Measurements from ENCODE around the gene IL2RA. TPM values are rescaled to one million over a fixed set of nuclear protein-coding genes. Genes with fewer than 3 reads are reported as not detected.

Gene IL2RA
- polyA plus RNA-seq, 1 donor (not counting 4 experiments of a cell fraction or from before 2014, with no cell fraction given): not detected

GRCh38 chr10:5991708-5992107 is 70.5 kb downstream of the IL2RA start:
- dilution Hi-C loops (cut with MboI; ENCODE audit: extremely low pct_ligation_motif_present, low sequenced_read_pairs): no loop called here
- FAIRE-seq (no peak), DNase-seq (ENCODE audit: low read depth, low spot score) (no peak)
- no peaks in the 10 kb centered on the region for H3K27me3 ChIP-seq (ENCODE audit: control insufficient read depth, extremely low read depth, insufficient read depth, low read length)
- no peaks in the 10 kb centered on the region for H3K4me1 ChIP-seq (ENCODE audit: control insufficient read depth, extremely low read depth, insufficient read depth, low read length)
- H3K4me2 ChIP-seq (ENCODE audit: control insufficient read depth, extremely low read depth, insufficient read depth, low read depth, low read length): no peak overlapping the region
- H2AFZ ChIP-seq (ENCODE audit: control insufficient read depth, low read length): no peak overlapping the region
- H3K4me3 ChIP-seq (ENCODE audit: control insufficient read depth in 2 of 3, extremely low read depth in 1 of 3, insufficient read depth in 2 of 3, low read depth in 1 of 3, low read length in 3 of 3): no peak overlapping the region
- H3K79me2 ChIP-seq (ENCODE audit: control insufficient read depth, insufficient read depth, low read length): no peaks in the 10 kb centered on the region
- no peaks in the 10 kb centered on the region for H3K9me3 ChIP-seq (ENCODE audit: control insufficient read depth, low read depth, low read length)
- no peak for TF ChIP-seq CTCF (optimal IDR thresholded peaks at IDR 0.05 in 1 of 3, IDR thresholded peaks at IDR 0.05 in 1 of 3, conservative IDR thresholded peaks at IDR 0.05 in 1 of 3; ENCODE audit: extremely low read depth in 1 of 3, insufficient read depth in 2 of 3, low read length in 3 of 3)
- TF ChIP-seq EZH2 (IDR thresholded peaks at IDR 0.05; ENCODE audit: low read length): no peak
- H3K36me3 ChIP-seq (ENCODE audit: control insufficient read depth in 2 of 2, extremely low read depth in 1 of 2, insufficient read depth in 2 of 2, low read length in 2 of 2): no peaks in the 10 kb centered on the region
- H4K20me1 ChIP-seq (ENCODE audit: control insufficient read depth, extremely low read depth, insufficient read depth, low read length): no peaks in the 10 kb centered on the region
- no peak overlapping the region for H3K27ac ChIP-seq (ENCODE audit: control insufficient read depth, insufficient read depth, low read length)
- H3K9ac ChIP-seq (ENCODE audit: control insufficient read depth, extremely low read depth, insufficient read depth, low read length): no peak overlapping the region
- H3K9me1 ChIP-seq (ENCODE audit: control insufficient read depth, extremely low read depth, insufficient read depth, low read length): no peaks in the 10 kb centered on the region

GRCh38 chr10:5989756-5990155 is 72.4 kb downstream of the IL2RA start:
- Histone ChIP-seq H3K9ac (ENCODE audit: control insufficient read depth, extremely low read depth, insufficient read depth, low read length) (no peak overlapping the region), H3K9me3 (ENCODE audit: control insufficient read depth, low read depth, low read length) (no peaks in the 10 kb centered on the region)
- no peak for FAIRE-seq

More at GRCh38 chr10:5989756-5990155, 72.4 kb downstream of the IL2RA start:
- H3K27me3 ChIP-seq (ENCODE audit: control insufficient read depth, extremely low read depth, insufficient read depth, low read length): no peaks in the 10 kb centered on the region
- H3K4me1 ChIP-seq (ENCODE audit: control insufficient read depth, extremely low read depth, insufficient read depth, low read length): no peaks in the 10 kb centered on the region
- H3K79me2 ChIP-seq (ENCODE audit: control insufficient read depth, insufficient read depth, low read length): no peaks in the 10 kb centered on the region
- no peaks in the 10 kb centered on the region for H3K36me3 ChIP-seq (ENCODE audit: control insufficient read depth in 2 of 2, extremely low read depth in 1 of 2, insufficient read depth in 2 of 2, low read length in 2 of 2)
- H3K4me3 ChIP-seq (ENCODE audit: control insufficient read depth in 2 of 3, extremely low read depth in 1 of 3, insufficient read depth in 2 of 3, low read depth in 1 of 3, low read length in 3 of 3): no peak overlapping the region
- DNase-seq (ENCODE audit: low read depth, low spot score): no peak
- TF ChIP-seq CTCF (optimal IDR thresholded peaks at IDR 0.05 in 1 of 3, IDR thresholded peaks at IDR 0.05 in 1 of 3, conservative IDR thresholded peaks at IDR 0.05 in 1 of 3; ENCODE audit: extremely low read depth in 1 of 3, insufficient read depth in 2 of 3, low read length in 3 of 3) (no peak), EZH2 (IDR thresholded peaks at IDR 0.05; ENCODE audit: low read length) (no peak)
- H2AFZ ChIP-seq (ENCODE audit: control insufficient read depth, low read length): no peak overlapping the region
- no peaks in the 10 kb centered on the region for H3K9me1 ChIP-seq (ENCODE audit: control insufficient read depth, extremely low read depth, insufficient read depth, low read length)
- no peak overlapping the region for H3K27ac ChIP-seq (ENCODE audit: control insufficient read depth, insufficient read depth, low read length)
- H4K20me1 ChIP-seq (ENCODE audit: control insufficient read depth, extremely low read depth, insufficient read depth, low read length): no peaks in the 10 kb centered on the region
- H3K4me2 ChIP-seq (ENCODE audit: control insufficient read depth, extremely low read depth, insufficient read depth, low read depth, low read length): no peak overlapping the region
- dilution Hi-C loops (cut with MboI; ENCODE audit: extremely low pct_ligation_motif_present, low sequenced_read_pairs): no loop called here
